NCI-H1436 (cell line): ENCODE measurements around the gene KLHL10.
A peak's percentile ranks its signal among the peaks of the same experiment; 100 is the strongest.
"Not testable (repeated sequence)": the region's sequence is repeated elsewhere in the genome, so short reads cannot be mapped to it uniquely, and the experiment has no call there.

Experiments used
- DNase-seq: peaks from one replicate; lab custom pipeline; 2025; lab: John Stamatoyannopoulos, UW

Gene KLHL10

GRCh38 chr17:41851382-41851781, 13.8 kb downstream of the KLHL10 start:
- DNase-seq: not testable (repeated sequence)

GRCh38 chr17:41860254-41860931, 22.8 kb downstream of the KLHL10 start:
- DNase-seq: no peak

GRCh38 chr17:41863074-41863848, 25.6 kb downstream of the KLHL10 start:
- no peak for DNase-seq

- DNase-seq: no peak
Measured at GRCh38 chr17:41864498-41864835, 26.8 kb downstream of the KLHL10 start.

- peak; percentile 88 for DNase-seq
Measured at GRCh38 chr17:41864836-41865595, 27.4 kb downstream of the KLHL10 start, which contains the start of gene KLHL11. Gene KLHL11, minus strand, starts transcription at chr17:41865423. Its CDS starts 53 bp downstream, at chr17:41865370.

GRCh38 chr17:41865596-41865893, 27.9 kb downstream of the KLHL10 start:
- DNase-seq: no peak

GRCh38 chr17:41868568-41868967, 30.9 kb downstream of the KLHL10 start:
- no peak for DNase-seq

- no peak for DNase-seq
Measured at GRCh38 chr17:41869426-41869825, 31.8 kb downstream of the KLHL10 start.

GRCh38 chr17:41870097-41870496, 32.5 kb downstream of the KLHL10 start:
- DNase-seq: no peak

GRCh38 chr17:41870627-41871026, 33.0 kb downstream of the KLHL10 start:
- DNase-seq: no peak

GRCh38 chr17:41871789-41872188, 34.2 kb downstream of the KLHL10 start:
- no peak for DNase-seq

- no peak for DNase-seq
Measured at GRCh38 chr17:41873559-41874292, 36.1 kb downstream of the KLHL10 start.

- not testable (repeated sequence) for DNase-seq
Measured at GRCh38 chr17:41874293-41874670, 36.7 kb downstream of the KLHL10 start.

- no peak for DNase-seq
Measured at GRCh38 chr17:41880130-41880529, 42.5 kb downstream of the KLHL10 start.

- no peak for DNase-seq
Measured at GRCh38 chr17:41882756-41883155, 45.1 kb downstream of the KLHL10 start.

GRCh38 chr17:41885733-41886132, 48.1 kb downstream of the KLHL10 start:
- DNase-seq: no peak

- DNase-seq: no peak
Measured at GRCh38 chr17:41888332-41888965, 50.8 kb downstream of the KLHL10 start.

GRCh38 chr17:41891135-41892020, 53.8 kb downstream of the KLHL10 start:
- DNase-seq: no peak

GRCh38 chr17:41892021-41892376, 54.4 kb downstream of the KLHL10 start:
- DNase-seq: no peak

- DNase-seq: no peak
Measured at GRCh38 chr17:41893384-41893783, 55.8 kb downstream of the KLHL10 start.

- DNase-seq: no peak
Measured at GRCh38 chr17:41894791-41895331, 57.2 kb downstream of the KLHL10 start.
